Right atrium auricular region (tissue), 2 donors: Measurements from ENCODE around the gene PANK1. TPM values are rescaled to one million over a fixed set of nuclear protein-coding genes. Genes with fewer than 3 reads are reported as not detected.

Experiments
- DNase-seq: peaks from one replicate; pipeline ENCODE4 v3.0.0-alpha.2; 2019; ENCODE audit warnings: low spot score
- H3K27ac ChIP-seq, 2 donors: fragments of 200-600 bp; sonication (generic); 1 replicate in 1 of 2; 2 replicates in 1 of 2; pipeline ENCODE4 v1.5.1; 2016 to 2019
- H3K27me3 ChIP-seq, 2 donors: fragments of 200-600 bp; sonication (generic); one replicate each; pipeline versions ENCODE4 v1.5.1 to v1.6.0; 2017 to 2019
- H3K36me3 ChIP-seq: fragments of 200-600 bp; sonication (generic); one replicate; pipeline ENCODE4 v1.5.1; 2016
- H3K4me1 ChIP-seq, 2 donors: fragments of 200-600 bp; sonication (generic); one replicate each; pipeline versions ENCODE4 v1.5.1 to v1.6.0; 2017 to 2019
- H3K4me3 ChIP-seq, 2 donors: fragments of 200-600 bp; sonication (generic); 1 replicate in 1 of 2; 2 replicates in 1 of 2; pipeline ENCODE4 v1.5.1; 2017 to 2019; ENCODE audit warnings: mild to moderate bottlenecking in 1 of 2, moderate library complexity in 1 of 2
- H3K9me3 ChIP-seq, 2 donors: fragments of 200-600 bp; sonication (generic); one replicate each; pipeline ENCODE4 v1.5.1; 2019
- microRNA counts, 2 donors: library from miRNA; unstranded; fragments of <30 nt; microRNA quantifications; one replicate each; lab custom pipeline; 2016 to 2017
- microRNA-seq, 2 donors: library from miRNA; unstranded; fragments of <30 nt; microRNA quantifications; one replicate each; pipeline ENCODE4, GENCODE V29; 2016 to 2017; ENCODE audit warnings: borderline number of aligned reads in 2 of 2, borderline replicate concordance in 1 of 2
- total RNA-seq, 2 donors: library from RNA; depleted of rRNA; stranded (reverse); fragments of >200 nt; gene quantifications; one replicate each; pipeline ENCODE4 v1.1.0, GENCODE V29; 2016
- TF ChIP-seq, protein P1 (sequence below), 2 donors: fragments of 200-600 bp; sonication (generic); IDR thresholded peaks; one replicate each; pipeline ENCODE4 v1.5.1; 2019; ENCODE audit warnings: antibody characterized with exemption in 2 of 2

Gene PANK1
- total RNA-seq, 2 donors from 2014 or later = 7.4 to 15.5 TPM

DNA sequence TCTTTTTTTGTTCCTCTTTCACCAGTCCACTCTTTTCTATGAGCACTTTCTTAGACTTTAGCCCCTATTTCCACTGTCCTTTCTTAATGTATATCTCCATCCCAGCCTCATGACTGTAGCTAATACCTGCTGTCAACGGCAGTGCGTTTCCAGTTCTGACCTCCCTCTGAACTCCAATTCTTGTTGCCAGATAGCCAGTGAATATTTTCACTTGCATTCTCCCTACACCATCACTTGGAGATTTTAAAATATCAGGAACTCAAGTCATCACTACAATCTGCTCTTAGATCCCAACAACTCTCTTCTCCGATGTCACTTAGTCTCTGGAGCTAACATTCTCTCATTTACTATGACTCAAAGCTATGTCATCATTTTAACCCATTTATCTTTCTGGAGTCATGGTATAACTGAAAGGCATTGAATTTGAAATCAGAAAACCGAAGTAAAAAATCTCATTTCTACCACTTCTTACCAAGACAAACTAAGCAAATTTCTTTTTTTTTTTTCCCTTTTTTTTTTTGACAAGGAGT, 104.6 kb downstream of the PANK1 start:
- H3K9me3 ChIP-seq = no peaks in the 10 kb centered on the region
- no peak for DNase-seq
- no peaks in the 10 kb centered on the region for H3K27me3 ChIP-seq
- H3K4me1 ChIP-seq = peaks cover 0 to 4% of the 10 kb centered on the region in 2 donors
- TF ChIP-seq, protein P1, sequence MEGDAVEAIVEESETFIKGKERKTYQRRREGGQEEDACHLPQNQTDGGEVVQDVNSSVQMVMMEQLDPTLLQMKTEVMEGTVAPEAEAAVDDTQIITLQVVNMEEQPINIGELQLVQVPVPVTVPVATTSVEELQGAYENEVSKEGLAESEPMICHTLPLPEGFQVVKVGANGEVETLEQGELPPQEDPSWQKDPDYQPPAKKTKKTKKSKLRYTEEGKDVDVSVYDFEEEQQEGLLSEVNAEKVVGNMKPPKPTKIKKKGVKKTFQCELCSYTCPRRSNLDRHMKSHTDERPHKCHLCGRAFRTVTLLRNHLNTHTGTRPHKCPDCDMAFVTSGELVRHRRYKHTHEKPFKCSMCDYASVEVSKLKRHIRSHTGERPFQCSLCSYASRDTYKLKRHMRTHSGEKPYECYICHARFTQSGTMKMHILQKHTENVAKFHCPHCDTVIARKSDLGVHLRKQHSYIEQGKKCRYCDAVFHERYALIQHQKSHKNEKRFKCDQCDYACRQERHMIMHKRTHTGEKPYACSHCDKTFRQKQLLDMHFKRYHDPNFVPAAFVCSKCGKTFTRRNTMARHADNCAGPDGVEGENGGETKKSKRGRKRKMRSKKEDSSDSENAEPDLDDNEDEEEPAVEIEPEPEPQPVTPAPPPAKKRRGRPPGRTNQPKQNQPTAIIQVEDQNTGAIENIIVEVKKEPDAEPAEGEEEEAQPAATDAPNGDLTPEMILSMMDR (IDR thresholded peaks at IDR 0.05) = no peak
- H3K4me3 ChIP-seq = no peak overlapping the region
- H3K27ac ChIP-seq = no peak overlapping the region
- H3K36me3 ChIP-seq = no peaks in the 10 kb centered on the region

DNA sequence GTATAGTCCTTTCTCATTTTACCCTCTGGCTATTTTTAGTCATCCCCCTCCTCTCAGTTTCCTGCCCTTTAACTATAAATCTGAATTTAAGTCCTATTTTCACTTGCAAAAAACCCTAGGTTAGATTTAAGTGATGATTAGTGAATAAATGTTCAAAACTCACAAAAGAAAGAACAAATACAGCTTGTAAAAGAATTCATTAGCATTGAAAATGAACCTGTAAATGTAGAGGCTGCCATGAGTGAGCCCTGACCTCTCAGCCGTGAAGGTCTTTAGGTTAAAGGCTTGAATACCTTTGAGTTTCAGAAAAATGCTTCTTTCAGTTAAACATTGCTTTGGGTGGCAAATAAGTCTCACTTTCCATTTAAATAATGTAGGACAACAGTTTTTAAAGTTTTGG, 107.7 kb downstream of the PANK1 start:
- Histone ChIP-seq H3K4me3 (no peak overlapping the region), H3K9me3 (no peaks in the 10 kb centered on the region), H3K4me1 (peaks cover 0 to 4% of the 10 kb centered on the region in 2 donors), H3K36me3 (no peaks in the 10 kb centered on the region), H3K27ac (no peak overlapping the region), H3K27me3 (no peaks in the 10 kb centered on the region)
- no peak for DNase-seq
- TF ChIP-seq, protein P1 (IDR thresholded peaks at IDR 0.05) = no peak

DNA sequence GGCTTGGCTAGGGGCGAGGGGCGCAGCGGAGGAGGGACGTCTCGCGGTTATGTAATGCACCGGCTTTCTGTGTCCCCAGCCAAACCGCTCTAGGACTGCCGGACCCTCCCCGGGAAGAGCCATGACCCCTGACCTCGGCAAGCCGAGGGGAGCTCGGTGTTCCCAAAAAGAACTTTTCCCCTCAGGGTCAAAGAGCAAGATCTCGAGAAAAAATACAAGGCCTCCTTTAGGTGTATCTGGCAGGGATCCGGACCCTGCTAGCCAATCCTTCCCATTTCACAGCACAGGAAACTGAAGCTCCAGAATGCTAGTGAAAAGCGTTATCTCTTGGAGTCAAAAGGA, 109.1 kb downstream of the PANK1 start:
- DNase-seq = no peak
- Histone ChIP-seq H3K9me3 (no peaks in the 10 kb centered on the region), H3K4me1 (peaks cover 0 to 4% of the 10 kb centered on the region in 2 donors), H3K4me3 (peak overlapping the region; percentile 53 to 68), H3K27ac (peak overlapping the region; percentile 70 to 80), H3K36me3 (no peaks in the 10 kb centered on the region), H3K27me3 (no peaks in the 10 kb centered on the region)
- TF ChIP-seq, protein P1 (IDR thresholded peaks at IDR 0.05) = no peak

DNA sequence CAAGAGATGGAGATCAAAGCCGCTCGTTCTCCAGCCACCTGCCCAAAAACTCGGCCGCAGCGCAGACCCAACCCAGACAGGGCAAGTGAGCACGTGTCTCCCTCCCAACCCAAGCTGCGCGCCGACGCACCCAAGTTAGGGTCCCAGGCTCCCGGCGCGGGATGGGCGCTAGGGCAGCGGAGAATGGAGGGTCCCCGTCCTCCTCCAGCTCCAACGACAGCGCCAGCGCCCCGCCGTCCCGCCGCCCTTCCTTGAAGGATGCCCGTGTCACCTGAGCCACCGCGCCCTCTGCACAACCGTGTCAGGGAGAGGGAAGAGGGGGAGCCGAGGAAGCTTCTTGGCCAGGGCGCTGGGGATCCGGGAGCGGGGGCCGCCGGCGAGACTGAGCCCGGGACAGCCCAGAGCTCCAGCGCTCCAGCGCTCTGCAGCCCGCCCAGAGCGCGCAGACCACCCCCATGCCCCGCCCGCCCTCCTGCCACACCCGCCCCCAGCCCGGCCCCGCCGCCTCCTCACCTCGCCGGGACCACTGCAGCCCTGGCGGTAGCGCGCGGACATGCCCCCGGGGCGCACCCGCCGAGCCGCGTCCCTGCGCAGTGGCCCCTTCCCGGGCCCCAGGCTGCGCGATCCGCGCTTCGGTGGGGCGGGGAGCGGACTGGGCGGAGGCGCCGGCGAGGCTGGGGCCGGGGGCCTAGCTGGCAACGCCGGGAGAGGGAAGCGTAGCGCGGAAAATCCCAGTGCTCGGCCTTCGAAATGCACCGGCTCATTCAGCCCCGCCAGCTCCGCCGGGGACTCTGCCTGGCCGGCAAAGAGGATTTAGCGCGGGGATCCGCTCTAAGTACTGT, 109.7 kb downstream of the PANK1 start, which contains the start of gene SLC16A12:
Gene SLC16A12 (minus strand): TSS at position 424 of the 842 bp plus-strand sequence. CDS start 73,016 bp downstream, outside the sequence.
- no peaks in the 10 kb centered on the region for H3K27me3 ChIP-seq
- no peak for DNase-seq
- H3K9me3 ChIP-seq = no peaks in the 10 kb centered on the region
- H3K4me3 ChIP-seq = peak within 1 kb of the TSS; percentile 53 to 68
- peaks cover 0 to 4% of the 10 kb centered on the region in 2 donors for H3K4me1 ChIP-seq
- H3K27ac ChIP-seq = peak within 1 kb of the TSS; percentile 70 to 80
- H3K36me3 ChIP-seq = no peaks in the 10 kb centered on the region
- TF ChIP-seq, protein P1 (IDR thresholded peaks at IDR 0.05) = peak in 1 of 2 donors; percentile 33

DNA sequence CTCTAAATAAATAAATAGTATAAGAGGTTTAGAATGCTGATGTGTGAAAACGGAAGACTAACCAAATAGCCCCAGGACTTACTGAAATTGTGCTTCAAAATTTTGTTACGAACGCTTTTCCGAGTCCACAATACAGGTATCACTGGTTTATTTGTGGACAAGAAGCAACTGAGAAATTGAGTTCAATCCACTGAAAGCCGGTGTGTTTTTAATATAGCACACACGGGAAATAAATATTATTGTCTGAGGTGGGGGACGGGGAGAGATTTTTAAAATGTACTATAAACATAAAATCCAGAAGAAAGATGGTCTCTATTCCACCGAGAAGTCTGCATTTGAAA, 110.2 kb downstream of the PANK1 start:
- Histone ChIP-seq H3K27me3 (no peaks in the 10 kb centered on the region), H3K9me3 (no peaks in the 10 kb centered on the region), H3K4me3 (peak overlapping the region; percentile 53 to 68), H3K4me1 (peaks cover 0 to 4% of the 10 kb centered on the region in 2 donors), H3K36me3 (no peaks in the 10 kb centered on the region), H3K27ac (peak overlapping the region; percentile 70 to 80)
- no peak for DNase-seq
- TF ChIP-seq, protein P1 (IDR thresholded peaks at IDR 0.05) = no peak

MicroRNAs within 50 kb of the gene (microRNA counts, 767-probe panel; counts per million panel counts)
- 3,603 to 8,195 counts per million in 2 donors for microRNA hsa-miR-107 (lab: Ali Mortazavi, UCI)

Small RNAs within 50 kb of the gene (microRNA-seq; reads per million reads assigned to microRNA genes)
- gene MIR107 = 1,337 to 1,563 reads per million in 2 donors

Other genes with a start within 250 kb of the PANK1 start
- gene IFIT5, start 230.7 kb downstream of the PANK1 start, total RNA-seq = 10 to 100 TPM in 1 of 2 donors, 1 to 10 TPM in 1; 6.9 to 11.1 TPM
- 10 to 100 TPM in 1 of 2 donors, 1 to 10 TPM in 1; 6.0 to 10.0 TPM for gene SLC16A12, start 109.6 kb downstream of the PANK1 start, total RNA-seq
- gene KIF20B, start 56.3 kb upstream of the PANK1 start, total RNA-seq = 1 to 10 TPM; 1.1 to 2.9 TPM